Lower lobe of right lung (tissue), 2 donors: ENCODE measurements around the gene LCN15. TPM values are rescaled to one million over a fixed set of nuclear protein-coding genes. Genes with fewer than 3 reads are reported as not detected.
"Not testable (repeated sequence)": the region's sequence is repeated elsewhere in the genome, so short reads cannot be mapped to it uniquely, and the experiment has no call there.

Experiments used
- ATAC-seq, 2 donors: fragments of 200-7000 bp; cut with Tn5 transposase; one replicate each; pipeline ENCODE4 v1.9.1; 2020 to 2022; ENCODE audit warnings: mild to moderate bottlenecking in 2 of 2, moderate library complexity in 2 of 2
- DNase-seq: peaks from one replicate; pipeline ENCODE4 v3.0.0-alpha.2; 2020
- H3K27ac ChIP-seq: fragments of 200-600 bp; one replicate; pipeline ENCODE4 v1.8.0; 2022
- H3K27me3 ChIP-seq: fragments of 200-600 bp; one replicate; pipeline ENCODE4 v1.8.0; 2022; ENCODE audit warnings: low read depth
- H3K36me3 ChIP-seq: fragments of 200-600 bp; one replicate; pipeline ENCODE4 v1.8.0; 2022; ENCODE audit warnings: mild to moderate bottlenecking
- H3K4me1 ChIP-seq: fragments of 200-600 bp; one replicate; pipeline ENCODE4 v1.8.0; 2022
- H3K4me3 ChIP-seq: fragments of 200-600 bp; one replicate; pipeline ENCODE4 v1.8.0; 2022; ENCODE audit warnings: mild to moderate bottlenecking
- H3K9me3 ChIP-seq: fragments of 200-600 bp; one replicate; pipeline ENCODE4 v1.8.0; 2022
- intact Hi-C: fragments of 100-400 bp; cut with DNase I; formaldehyde crosslinking; loops from one replicate; pipeline ENCODE4 v1.11.0; 2022
- total RNA-seq: library from RNA; stranded (reverse); fragmentation: NEBNext Ultra II Directional; extraction: Animal tissue kit (Norgen Biotek cat#: 25700); gene quantifications from one replicate; pipeline ENCODE4 v1.2.1, GENCODE V29; 2021
- TF ChIP-seq, protein P1 (sequence below): fragments of 200-600 bp; IDR thresholded peaks from one replicate; pipeline ENCODE4 v1.8.0; 2022; ENCODE audit warnings: antibody characterized with exemption, mild to moderate bottlenecking
- donor health status: DM: no; HTN: yes; CAD: no; lungs with severe emphysema.

Gene LCN15
- total RNA-seq, 1 donor from 2014 or later = not detected

DNA sequence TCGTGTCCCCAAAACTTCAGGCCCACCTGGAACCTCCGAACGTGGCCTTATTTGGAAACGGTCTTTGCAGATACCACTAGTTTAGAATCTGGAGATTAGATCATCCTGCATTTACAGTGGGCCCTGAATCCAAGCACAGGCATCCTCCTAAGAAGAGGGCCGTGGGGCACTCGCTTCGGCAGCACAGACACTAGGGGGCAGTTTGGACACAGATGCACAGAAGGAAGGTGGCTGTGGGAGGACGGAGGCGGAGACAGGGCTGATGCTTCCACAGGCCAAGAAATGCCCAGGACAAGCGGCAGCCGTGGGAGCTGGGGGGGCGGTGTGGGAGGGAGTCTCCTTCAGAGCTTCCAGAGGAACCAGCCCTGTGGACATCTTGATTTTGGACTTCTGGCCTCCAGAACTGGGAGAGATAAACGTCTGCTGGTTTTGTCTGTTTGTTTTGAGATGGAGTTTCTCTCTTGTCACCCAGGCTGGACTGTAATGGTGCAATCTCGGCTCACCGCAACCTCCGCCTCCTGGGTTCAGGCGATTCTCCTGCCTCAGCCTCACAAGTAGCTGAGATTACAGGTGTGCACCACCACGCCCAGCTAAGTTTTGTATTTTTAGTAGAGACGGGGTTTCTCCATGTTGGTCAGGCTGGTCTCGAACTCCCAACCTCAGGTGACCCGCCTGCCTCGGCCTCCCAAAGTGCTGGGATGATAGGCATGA, 3.3 kb downstream of the LCN15 start:
- TF ChIP-seq, protein P1, sequence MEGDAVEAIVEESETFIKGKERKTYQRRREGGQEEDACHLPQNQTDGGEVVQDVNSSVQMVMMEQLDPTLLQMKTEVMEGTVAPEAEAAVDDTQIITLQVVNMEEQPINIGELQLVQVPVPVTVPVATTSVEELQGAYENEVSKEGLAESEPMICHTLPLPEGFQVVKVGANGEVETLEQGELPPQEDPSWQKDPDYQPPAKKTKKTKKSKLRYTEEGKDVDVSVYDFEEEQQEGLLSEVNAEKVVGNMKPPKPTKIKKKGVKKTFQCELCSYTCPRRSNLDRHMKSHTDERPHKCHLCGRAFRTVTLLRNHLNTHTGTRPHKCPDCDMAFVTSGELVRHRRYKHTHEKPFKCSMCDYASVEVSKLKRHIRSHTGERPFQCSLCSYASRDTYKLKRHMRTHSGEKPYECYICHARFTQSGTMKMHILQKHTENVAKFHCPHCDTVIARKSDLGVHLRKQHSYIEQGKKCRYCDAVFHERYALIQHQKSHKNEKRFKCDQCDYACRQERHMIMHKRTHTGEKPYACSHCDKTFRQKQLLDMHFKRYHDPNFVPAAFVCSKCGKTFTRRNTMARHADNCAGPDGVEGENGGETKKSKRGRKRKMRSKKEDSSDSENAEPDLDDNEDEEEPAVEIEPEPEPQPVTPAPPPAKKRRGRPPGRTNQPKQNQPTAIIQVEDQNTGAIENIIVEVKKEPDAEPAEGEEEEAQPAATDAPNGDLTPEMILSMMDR = peak; percentile 35
- DNase-seq (peak; percentile 60), ATAC-seq (peak; percentile 8 to 34)
- H3K9me3 ChIP-seq, H3K4me1 ChIP-seq, H3K36me3 ChIP-seq, intact Hi-C loops, H3K27ac ChIP-seq, H3K4me3 ChIP-seq: not testable (repeated sequence)
- H3K27me3 ChIP-seq = peaks cover 16% of the 10 kb centered on the region

DNA sequence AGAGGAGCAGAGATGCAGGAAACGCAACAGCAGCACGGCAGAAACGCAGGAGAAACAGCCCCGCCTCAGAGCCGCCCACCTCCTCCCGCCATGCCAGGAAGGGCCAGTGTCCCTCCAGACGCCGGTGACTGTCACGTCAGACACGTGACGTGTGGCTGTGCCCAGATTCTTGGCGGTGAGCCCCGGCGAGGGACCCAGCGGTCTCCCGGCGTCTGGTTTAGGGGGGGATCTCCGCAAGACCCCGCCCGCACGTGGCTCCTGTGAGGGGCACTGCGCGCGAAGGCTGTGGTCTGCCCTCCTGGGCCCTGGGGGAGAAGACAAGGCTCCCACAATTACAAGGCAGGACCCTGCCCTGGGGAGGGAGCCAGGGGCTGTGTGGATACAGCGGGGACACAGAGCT, 3.9 kb downstream of the LCN15 start:
- TF ChIP-seq, protein P1 = no peak
- peaks cover 16% of the 10 kb centered on the region for H3K27me3 ChIP-seq
- no peaks in the 10 kb centered on the region for H3K9me3 ChIP-seq
- no peak for ATAC-seq
- no peaks in the 10 kb centered on the region for H3K4me1 ChIP-seq
- H3K4me3 ChIP-seq = no peak overlapping the region
- H3K27ac ChIP-seq = no peak overlapping the region
- DNase-seq = peak; percentile 41
- no peaks in the 10 kb centered on the region for H3K36me3 ChIP-seq
- intact Hi-C loops = no loop called here

- Histone ChIP-seq H3K4me1 (no peaks in the 10 kb centered on the region), H3K36me3 (no peaks in the 10 kb centered on the region), H3K27me3 (peaks cover 15% of the 10 kb centered on the region), H3K9me3 (no peaks in the 10 kb centered on the region), H3K27ac (no peak overlapping the region), H3K4me3 (no peak overlapping the region)
- TF ChIP-seq, protein P1 = no peak
- intact Hi-C loops = no loop called here
- DNase-seq (peak; percentile 41), ATAC-seq (no peak)
These were observed 4.6 kb downstream of the LCN15 start for GRCh38 chr9:136759436-136760325.

GRCh38 chr9:136759001-136759400, 5.3 kb downstream of the LCN15 start:
- DNase-seq (peak; percentile 30), ATAC-seq (no peak)
- no peaks in the 10 kb centered on the region for H3K36me3 ChIP-seq
- no peak overlapping the region for H3K27ac ChIP-seq
- intact Hi-C loops = no loop called here
- H3K9me3 ChIP-seq = no peaks in the 10 kb centered on the region
- H3K4me3 ChIP-seq = no peak overlapping the region
- no peaks in the 10 kb centered on the region for H3K4me1 ChIP-seq
- TF ChIP-seq, protein P1 = no peak
- peaks cover 10% of the 10 kb centered on the region for H3K27me3 ChIP-seq

DNA sequence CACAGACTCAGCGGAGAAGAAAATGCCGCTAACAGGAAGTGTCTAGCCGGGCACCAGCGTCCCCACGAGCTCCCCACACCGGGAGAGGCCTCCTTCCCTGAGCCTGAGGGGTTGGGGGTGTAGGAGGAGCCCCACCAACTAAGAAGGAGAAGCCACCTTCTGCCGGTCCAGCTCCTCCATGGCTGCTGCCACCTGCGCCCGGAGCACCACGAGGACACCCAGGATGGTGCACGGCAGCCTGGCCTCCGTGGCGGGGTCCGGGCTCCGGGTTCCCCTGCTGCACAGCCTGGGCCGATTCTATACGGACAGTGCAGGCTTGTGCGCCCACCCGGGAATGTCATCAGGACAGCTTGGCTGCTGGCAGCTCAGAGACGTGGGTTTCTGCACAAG, 6.6 kb downstream of the LCN15 start:
- peaks cover 10% of the 10 kb centered on the region for H3K27me3 ChIP-seq
- no peaks in the 10 kb centered on the region for H3K36me3 ChIP-seq
- no peak overlapping the region for H3K27ac ChIP-seq
- intact Hi-C loops = no loop called here
- DNase-seq = peak; percentile 48
- ATAC-seq = peak in 1 of 2 donors; percentile 2
- TF ChIP-seq, protein P1 = no peak
- no peak overlapping the region for H3K4me3 ChIP-seq
- no peaks in the 10 kb centered on the region for H3K4me1 ChIP-seq
- H3K9me3 ChIP-seq = no peaks in the 10 kb centered on the region
